Neural cell (in vitro differentiated cells): ENCODE data around the gene CST9.

Experiments used
- CTCF ChIP-seq: fragments of 450-650 bp; IDR thresholded peaks from 2 replicates; pipeline ENCODE4 v1.5.1; 2014; ENCODE audit warnings: antibody characterized with exemption, mild to moderate bottlenecking, moderate library complexity; ENCODE audit not compliant: poor library complexity, severe bottlenecking
- REST ChIP-seq: IDR thresholded peaks from 2 replicates; pipeline ENCODE4 v1.6.1; 2012; ENCODE audit warnings: borderline replicate concordance

DNA sequence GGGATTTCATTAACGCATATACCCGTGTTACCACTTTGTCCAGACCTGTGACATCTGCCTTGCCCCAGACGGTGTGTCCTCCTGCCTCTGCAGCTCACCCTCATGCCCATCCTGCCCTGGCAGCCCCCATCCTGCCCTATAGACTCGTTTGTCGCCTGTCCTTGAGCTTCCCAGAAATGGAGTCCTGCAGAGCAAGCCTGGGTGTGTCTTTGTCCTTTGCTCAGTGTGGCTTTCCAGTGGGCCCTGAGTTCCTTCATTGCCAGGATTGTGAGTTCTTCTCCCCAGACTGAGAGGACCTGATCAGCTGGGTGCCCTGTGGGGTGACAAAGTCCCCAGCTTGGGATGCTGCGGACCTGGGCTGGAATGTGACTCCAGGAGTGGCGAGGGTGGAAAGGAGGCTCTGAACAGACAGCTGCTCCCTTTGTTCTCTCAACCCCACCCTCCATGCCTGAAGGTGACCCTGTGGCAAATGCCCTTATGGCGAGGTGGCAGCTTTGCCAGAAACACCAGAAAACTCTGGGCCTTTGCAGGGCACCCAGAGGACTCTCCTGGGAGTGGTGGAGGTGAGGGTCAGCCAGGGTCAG, 34.4 kb upstream of the CST9 start:
- TF ChIP-seq CTCF: no peak
- no peak for TF ChIP-seq REST
